GM21447 (cell line): Measurements from ENCODE around the gene TERT.
"Not testable (repeated sequence)": the region's sequence is repeated elsewhere in the genome, so short reads cannot be mapped to it uniquely, and the experiment has no call there.

Source experiments
- ATAC-seq: cut with Tn5 transposase; IDR thresholded peaks from one replicate; pipeline ENCODE4 v1.9.1; 2021; ENCODE audit not compliant: unreplicated experiment

The TERT gene

DNA sequence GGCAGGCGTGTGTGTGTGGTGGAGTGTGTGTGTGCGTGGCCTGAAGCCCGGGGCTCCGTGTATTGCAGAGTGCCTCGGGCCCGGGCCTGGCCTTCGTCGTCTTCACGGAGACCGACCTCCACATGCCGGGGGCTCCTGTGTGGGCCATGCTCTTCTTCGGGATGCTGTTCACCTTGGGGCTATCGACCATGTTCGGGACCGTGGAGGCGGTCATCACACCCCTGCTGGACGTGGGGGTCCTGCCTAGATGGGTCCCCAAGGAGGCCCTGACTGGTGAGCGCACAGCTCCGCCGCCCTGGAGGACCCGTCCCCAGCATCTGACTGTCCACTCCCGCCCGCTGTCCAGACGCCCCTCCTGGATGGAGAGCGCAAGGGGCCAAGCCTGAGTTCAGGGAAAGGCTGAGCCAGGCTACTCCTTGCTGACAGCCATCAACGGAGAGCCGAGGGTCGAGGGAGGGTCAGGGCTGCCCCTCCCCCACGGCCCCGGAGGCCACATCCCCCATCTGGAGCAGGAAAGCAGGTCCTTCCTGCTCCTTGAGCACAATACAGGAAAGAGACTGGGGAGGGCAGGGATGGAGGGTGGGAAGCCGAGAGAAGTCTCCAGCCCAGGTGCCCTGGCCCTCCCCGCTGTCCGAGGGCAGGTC lies 51.3 kb downstream of the TERT start:
- no peak for ATAC-seq

DNA sequence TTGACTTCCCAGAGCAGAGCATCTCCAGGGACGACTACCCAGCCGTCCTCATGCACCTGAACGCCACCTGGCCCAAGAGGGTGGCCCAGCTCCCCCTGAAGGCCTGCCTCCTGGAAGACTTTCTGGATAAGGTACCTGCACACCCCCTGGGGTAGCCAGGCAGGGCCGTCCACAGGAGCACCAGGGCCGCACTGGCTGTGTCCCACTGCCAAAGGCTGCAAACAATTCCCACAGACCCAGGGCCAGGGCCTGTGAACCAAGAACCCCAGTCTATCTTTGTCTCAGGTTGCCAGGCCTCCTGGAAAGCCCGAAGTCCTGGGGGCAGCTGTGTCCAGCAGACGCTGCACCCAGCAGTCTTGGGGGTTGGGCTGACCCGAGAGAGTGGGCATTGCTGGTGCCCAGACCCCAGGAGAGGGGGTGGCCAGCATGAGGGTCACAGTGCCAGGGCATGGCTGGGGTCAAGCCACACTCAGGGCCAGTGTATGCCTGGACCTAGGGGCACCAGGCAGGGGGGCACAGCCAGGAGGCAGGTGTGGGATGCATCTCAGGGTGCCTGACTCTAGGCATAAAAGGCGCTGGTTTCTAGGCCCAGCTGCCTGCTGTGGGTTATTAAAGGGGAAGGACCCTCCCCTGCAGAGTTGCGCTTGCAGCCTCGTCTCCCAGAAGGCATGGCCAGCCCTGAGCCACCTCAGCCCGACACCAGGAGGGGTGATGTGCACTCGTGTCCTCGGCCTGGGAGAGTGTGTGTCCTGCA lies 52.0 kb downstream of the TERT start:
- no peak for ATAC-seq

DNA sequence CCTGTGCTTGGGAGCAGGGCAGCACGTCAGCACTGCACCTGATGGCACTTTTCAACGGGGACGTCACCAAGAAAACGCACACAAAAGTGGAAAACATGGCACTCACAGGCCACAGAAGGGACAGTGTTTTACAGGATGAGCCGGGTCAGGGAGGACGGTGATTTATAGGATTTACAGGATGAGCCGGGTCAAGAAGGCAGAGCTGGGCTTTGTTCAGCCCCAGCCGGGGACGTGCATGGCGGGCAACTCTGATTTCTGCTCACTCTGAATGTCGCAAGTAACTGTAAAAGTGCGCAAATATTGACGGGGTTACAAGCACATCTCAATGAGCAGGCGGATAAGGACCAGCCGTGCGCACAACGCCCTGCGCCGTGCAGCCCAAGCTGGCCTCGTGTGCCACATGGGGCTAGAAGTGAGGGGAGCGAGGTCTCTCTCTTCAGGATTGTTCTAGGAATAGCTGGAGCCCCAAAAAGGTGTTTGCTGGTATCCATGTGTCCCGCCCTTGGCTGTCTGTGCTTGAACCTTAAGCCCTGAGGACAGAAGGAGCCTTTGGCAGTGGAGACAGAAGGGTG lies 53.3 kb downstream of the TERT start:
- ATAC-seq = no peak

DNA sequence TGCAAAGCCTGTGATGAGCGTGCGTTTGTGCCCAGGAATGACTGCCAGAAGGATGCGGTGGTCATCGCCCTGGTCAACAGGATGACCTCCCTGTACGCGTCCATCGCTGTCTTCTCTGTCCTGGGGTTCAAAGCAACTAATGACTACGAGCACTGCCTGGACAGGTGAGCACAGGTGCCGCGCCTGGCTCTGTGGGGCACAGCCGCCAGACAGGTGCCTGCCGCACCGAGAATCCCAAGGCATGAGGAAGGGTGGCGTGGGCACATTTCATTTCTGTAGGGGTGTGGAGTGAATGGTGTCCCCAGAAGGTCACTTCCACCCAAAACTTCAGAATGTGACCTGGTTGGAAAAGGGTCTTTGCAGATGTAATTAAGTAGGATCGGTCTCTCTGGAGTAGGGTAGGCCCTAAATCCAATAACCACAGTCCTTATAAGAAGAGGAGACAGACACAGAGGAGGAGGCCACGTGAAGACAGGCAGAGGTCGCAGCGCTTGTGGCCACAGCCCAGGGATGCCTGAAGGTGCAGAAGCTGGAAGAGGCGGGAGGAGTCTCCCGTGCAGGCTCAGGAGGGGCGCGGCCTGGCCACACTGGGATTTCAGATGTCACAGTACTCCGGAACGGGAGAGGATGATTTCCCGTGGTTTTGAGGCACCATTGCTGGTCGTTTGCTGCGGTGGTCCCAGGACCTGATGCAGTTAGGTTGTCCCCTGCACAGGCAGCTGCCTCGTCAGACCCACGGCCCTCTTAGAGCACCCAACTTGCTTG lies 54.2 kb downstream of the TERT start:
- ATAC-seq = no peak

DNA sequence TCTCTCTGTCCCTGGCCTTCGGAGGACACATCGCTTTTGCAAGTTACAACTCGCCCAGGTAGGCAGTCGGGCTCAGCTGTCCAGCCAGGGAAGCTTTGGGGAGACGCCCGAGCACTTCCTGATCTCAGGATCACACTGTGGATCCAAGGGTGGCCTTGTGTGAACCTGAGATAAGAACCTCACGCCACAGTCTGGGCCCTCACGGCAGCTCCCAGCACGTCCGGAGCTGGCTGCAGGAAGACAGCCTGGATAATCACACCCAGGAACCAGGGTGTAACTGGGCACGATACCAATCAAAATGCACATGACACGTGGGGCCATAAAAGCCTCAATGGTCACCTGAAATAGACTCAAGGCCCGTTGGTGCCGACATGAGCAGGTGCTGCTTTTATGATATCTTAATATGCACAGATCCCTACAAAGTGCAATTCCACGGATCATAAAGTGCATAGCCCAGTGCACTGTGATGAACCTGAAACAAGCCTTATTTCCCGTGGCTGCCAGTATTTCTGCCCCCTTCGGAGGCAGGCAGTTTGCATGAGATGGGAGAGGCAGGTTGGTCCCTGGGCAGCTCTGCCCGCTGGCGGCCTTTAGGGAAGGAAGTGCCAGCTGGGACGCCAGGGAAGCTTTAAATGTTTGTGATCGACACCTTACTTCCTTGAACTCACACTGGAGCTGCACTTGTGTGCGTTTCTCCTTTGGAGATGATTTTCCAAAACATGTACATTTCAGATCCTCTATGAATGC lies 55.2 kb downstream of the TERT start:
- no peak for ATAC-seq

DNA sequence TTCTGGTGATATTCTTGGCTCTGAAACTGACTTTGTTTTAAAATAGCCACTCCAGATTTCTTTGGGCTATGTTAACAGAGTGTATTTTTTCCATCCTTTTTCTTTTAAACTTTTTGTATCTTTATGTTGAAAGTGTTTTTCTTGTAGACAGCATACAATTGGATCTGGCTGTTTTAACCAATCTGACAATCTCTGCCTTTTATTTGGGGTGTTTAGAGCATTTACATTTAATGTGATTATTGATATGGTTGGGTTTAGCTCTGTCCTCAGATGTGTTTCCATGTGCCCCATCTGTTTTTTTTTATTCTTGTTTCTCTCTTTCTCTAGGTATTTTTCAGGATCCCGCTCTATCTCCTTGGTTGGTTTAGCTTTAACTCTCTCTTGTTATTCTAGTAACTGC lies 59.0 kb downstream of the TERT start:
- no peak for ATAC-seq

DNA sequence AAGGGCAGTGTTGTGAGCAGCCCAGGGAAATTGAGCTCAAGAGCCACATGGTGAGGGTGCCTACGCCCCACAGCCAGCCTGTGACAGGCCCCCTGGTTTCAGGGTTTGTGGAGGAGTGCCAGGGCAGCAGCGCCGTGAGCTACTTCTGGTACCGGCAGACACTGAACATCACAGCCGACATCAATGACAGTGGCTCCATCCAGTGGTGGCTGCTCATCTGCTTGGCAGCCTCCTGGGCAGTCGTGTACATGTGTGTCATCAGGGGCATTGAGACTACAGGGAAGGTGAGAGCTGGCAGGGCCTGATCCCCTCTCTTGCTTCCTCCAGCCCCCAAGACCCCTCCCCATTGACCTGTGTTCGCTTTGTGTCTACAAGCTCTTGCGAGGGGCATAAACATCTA lies 59.5 kb downstream of the TERT start:
- ATAC-seq = no peak

DNA sequence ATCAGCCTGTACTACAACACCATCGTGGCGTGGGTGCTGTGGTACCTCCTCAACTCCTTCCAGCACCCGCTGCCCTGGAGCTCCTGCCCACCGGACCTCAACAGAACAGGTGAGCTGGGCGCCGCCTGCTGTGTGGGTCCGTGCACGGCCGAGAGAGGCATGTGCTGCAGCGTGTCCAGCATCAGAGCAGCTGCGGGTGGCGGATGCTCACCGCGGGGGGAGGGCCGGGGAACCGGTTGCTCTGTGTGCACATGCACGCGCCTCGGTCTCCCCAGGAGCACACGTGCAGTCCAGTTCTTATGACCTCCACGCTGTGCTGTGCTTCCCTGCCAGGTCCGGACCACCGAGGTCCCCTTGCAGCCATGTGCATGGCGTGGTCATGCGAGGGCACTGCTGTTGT lies 62.1 kb downstream of the TERT start:
- ATAC-seq = no peak

DNA sequence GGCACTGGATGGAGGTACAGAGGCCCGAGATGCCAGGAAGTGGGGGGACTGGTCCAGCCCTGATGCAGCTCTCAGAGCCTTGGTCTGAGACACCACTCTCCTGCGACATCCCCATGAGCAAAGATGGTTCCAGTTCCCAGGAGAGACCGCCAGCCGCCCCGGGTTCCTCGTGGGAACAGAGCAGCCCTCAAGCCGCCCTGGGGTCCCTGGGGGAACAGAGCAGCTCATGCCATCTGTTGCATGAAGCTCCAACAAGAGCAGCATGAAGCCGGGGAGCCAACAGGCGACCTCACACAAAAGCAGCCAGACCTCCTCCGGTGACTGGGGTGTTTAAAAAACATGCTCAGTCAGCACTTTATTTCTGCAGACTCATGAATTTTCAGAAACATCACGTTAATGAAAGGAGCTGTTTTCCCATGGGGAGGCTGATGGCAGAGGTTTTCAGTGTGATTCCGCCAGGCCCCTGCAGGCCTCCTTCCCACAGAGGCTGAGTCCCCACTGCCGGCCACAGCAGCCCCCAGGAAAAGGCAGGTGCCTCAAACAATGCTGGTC lies 63.4 kb downstream of the TERT start:
- no peak for ATAC-seq

DNA sequence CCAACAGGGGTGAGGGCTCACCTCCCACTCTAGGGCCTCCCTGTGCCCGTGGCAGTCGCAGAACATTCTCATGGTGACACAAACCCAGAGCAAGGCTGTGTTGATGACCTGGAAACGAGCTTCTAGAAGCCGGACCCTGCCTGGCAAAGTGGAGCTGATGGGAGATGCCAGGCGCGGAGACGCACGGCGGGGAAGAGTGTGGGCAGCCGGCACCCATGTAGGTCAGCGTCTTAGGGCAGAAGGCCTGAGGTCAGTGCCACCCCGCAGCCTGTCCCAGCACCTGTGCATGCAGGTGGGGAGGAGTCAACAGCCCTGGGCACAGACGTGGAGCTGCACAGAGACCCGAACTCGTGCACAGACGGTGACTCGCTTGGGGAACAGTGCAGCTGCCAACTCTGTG lies 64.3 kb downstream of the TERT start:
- no peak for ATAC-seq

DNA sequence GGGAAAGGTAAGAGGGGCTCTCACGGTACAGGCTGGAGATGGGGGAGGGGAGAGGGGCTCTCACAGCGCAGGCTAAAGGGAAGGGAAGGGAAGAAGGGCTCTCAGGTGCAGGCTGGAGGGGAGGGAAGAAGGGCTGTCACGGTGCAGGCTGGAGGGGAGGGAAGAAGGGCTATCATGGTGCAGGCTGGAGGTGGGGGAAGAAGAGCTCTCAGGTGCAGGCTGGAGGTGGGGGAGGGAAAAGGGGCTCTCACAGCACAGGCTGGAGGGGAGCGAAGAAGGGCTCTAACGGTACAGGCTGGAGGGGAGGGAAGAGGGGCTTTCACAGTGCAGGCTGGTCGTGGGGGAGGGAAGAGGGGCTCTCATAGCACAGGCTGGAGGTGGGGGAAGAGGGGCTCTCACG lies 65.0 kb downstream of the TERT start:
- no peak for ATAC-seq

DNA sequence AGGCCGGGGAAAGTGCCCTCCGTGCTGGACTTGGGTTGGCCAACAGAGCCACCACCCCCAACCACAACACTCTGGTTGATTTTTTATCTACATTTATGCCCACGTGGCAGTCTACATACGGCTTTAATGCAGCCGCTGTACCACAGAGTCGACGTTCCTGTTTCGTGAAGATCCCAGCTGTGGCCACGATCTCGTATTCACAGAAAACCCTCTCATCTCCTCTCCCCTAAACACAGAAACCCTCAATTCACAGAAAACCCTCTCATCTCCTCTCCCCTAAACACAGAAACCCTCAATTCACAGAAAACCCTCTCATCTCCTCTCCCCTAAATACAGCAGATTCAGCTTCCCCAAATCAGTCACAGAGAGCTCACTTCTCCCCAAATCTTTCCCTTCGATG lies 65.8 kb downstream of the TERT start:
- not testable (repeated sequence) for ATAC-seq

DNA sequence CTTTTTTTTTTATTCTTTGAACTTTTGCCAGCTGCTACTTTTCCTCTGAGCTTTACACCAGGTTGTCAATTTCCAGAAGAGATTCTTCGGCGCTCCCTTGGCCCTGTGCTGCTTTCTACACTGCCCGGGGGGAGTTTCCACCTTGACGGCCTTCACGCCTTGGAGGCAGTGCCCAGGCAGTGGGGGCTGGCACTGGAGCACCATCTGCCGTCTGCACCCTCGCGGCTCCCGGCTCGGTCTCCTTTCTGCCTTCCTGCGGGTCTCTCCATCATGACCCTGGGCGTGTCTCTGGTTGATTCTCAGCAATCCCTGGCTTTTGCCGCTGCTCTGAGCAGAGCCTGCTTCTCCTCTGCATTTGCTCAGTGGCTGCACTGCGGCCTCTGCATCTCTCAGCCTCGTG lies 66.7 kb downstream of the TERT start:
- no peak for ATAC-seq

DNA sequence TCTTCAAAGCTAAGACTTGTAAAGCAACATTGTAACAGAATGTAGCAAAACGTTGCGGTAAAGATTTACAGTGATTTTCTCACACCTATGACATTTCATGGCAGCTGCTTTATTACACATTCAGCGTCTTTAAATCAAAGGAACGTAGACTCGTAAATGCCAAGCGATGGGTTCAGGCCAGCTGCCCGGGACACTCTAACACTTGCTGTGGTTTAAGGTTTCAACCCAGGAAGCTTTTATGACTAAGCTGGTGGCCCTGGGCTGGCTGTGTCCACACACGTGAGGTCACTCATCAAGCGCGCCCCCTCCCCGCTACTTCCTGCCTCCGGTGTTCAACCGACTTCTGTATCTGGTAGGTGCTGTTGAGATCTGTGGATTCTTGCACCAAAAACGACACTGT lies 67.2 kb downstream of the TERT start:
- no peak for ATAC-seq

DNA sequence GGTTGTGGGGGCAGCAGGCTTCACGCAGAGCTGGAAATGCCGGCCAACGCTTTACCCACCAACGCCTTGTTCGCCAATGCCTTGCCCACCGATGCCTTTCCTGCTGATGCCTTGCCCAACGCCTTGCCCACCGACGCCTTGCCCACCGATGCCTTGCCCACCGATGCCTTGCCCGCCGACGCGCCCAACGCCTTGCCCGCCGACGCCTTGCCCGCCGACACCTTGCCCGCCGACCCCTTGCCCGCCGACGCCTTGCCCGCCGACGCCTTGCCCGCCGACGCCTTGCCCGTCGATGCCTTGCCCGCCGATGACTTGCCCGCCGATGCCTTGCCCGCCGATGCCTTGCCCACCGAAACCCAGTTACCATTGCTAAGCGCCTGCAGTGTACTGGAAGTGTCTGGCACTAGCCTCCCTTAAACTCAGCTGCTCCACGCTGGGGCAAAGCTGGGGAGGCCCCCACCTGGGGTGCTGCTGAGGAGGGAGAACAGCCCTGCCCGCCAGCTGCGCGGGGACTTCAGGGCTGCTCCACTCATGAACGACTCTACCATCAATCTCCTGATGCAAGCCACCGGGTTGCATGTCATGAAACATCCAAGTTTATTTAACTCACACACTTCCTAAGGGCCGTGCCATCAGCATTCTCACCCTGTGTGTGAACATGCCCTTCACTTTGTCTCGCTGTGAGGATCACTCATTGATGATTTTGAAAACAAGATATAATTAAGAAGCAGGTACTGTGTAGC lies 67.9 kb downstream of the TERT start:
- ATAC-seq = no peak

DNA sequence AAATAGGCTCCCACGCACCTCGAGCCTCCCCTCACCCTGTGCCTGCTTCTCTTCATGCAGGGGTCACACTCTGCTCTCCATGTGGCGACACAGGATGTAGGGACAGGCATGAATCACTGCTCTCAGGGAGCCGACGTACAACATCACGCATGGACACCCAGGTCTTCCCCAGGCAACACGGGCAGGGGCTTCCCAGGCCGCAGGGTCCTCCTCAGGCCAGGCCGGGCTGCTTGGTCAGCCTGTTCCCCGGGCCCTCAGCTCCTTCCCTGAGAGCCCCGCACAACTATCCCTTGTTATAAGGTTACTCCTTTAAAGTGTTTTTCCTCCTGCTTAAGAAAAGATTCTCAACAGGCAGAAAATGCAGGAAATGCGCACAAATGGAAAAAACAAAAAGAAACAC lies 68.6 kb downstream of the TERT start:
- no peak for ATAC-seq

DNA sequence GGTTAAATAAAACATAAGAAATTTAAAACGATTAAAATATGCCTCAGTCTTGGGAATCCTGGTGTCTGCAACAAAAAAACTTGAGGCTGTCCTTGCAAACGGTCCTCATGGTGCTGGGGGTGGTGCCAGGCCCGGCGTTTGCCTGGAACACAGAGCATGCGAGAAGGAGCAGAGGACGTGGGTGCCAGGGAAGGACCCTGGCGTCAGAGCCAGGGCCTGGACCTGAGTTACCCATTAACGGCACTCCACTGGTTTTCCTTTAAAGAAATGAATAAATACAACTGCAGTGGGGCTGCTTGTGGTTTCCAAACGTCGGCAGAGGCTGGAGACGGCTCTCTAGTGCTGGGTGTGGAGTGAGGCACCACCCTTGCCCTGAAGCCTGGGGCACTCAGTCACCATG lies 69.8 kb downstream of the TERT start, which contains the start of gene SLC6A18:
SLC6A18 (plus strand) TSS at position 301 of the 400 bp plus-strand sequence; CDS start at position 398, 97 bp downstream.
- ATAC-seq = no peak

DNA sequence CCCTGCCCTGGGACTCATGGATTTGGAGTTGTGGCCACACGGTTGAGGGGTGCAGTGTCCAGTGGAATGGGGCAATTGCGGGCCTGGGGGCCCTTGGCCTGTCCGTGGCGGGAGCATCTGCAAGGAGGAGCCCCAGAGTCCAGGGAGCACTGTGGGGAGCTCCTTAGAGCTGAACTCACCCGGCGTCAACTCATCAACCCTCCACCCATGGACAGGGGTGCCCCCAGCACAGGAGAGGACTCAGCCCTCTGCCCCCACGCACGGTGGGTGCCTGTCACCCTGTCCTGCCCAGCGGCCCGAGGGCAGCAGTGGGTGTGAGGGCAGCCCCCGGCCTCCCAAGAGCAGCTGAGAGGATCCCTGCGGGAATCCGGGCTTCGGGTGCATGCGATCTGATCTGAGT lies 70.2 kb downstream of the TERT start:
- ATAC-seq = no peak

DNA sequence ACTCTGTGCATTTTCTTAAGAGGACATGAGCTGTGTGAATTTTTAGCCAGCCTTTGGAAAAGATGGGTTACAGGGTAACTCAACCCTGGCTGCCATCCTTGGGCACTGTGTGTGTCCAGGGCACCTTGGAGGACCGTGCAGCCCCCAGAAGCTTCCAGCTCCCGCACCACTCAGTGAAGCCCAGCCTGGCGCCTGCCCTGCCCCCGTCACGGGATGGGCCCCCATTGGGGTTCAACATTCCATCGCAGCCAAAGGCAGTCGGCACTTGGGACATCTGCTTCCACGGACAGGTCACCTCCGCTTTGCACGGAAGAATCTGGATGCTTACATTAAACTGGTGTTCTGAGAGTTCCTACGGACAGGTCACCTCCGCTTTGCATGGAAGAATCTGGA lies 71.6 kb downstream of the TERT start:
- no peak for ATAC-seq
